Measurements from ENCODE around the gene PPL.
A peak's percentile ranks its signal among the peaks of the same experiment; 100 is the strongest.

The PPL gene

GRCh38 chr16:4884972-4885874 is 51.7 kb downstream of the PPL start:
- DNase-seq: no peak

GRCh38 chr16:4884209-4884608 is 52.7 kb downstream of the PPL start:
- no peak for DNase-seq

- no peak for DNase-seq
These were observed 53.4 kb downstream of the PPL start for GRCh38 chr16:4883501-4883900.

- no peak for DNase-seq
These were observed 54.2 kb downstream of the PPL start for GRCh38 chr16:4882633-4883285.

GRCh38 chr16:4882000-4882632 is 54.8 kb downstream of the PPL start:
- DNase-seq: peak; percentile 58

GRCh38 chr16:4880006-4880580 is 56.9 kb downstream of the PPL start:
- DNase-seq: no peak

GRCh38 chr16:4879049-4879448 is 57.9 kb downstream of the PPL start:
- no peak for DNase-seq

- no peak for DNase-seq
These were observed 59.6 kb downstream of the PPL start for GRCh38 chr16:4877380-4877685.

- DNase-seq: no peak
These were observed 60.1 kb downstream of the PPL start for GRCh38 chr16:4876646-4877379.

- no peak for DNase-seq
These were observed 62.3 kb downstream of the PPL start for GRCh38 chr16:4874666-4875065.

GRCh38 chr16:4873091-4873490 is 63.9 kb downstream of the PPL start:
- DNase-seq: no peak

GRCh38 chr16:4871071-4871470 is 65.9 kb downstream of the PPL start:
- DNase-seq: no peak

- no peak for DNase-seq
These were observed 66.7 kb downstream of the PPL start for GRCh38 chr16:4870138-4870671.

- no peak for DNase-seq
These were observed 67.7 kb downstream of the PPL start for GRCh38 chr16:4869147-4869805.

- no peak for DNase-seq
These were observed 68.4 kb downstream of the PPL start for GRCh38 chr16:4868535-4868934.

GRCh38 chr16:4868026-4868425 is 68.9 kb downstream of the PPL start:
- no peak for DNase-seq

GRCh38 chr16:4866586-4866985 is 70.4 kb downstream of the PPL start:
- DNase-seq: no peak

- no peak for DNase-seq
These were observed 71.6 kb downstream of the PPL start for GRCh38 chr16:4865231-4865860.

GRCh38 chr16:4864728-4865127 is 72.2 kb downstream of the PPL start:
- no peak for DNase-seq

- DNase-seq: no peak
These were observed 74.3 kb downstream of the PPL start for GRCh38 chr16:4862639-4863038.

GRCh38 chr16:4860727-4861342 is 76.1 kb downstream of the PPL start:
- no peak for DNase-seq

All from femur (tissue), 1 donor.